ENCODE measurements around the gene ECPAS. TPM values are rescaled to one million over a fixed set of nuclear protein-coding genes. Genes with fewer than 3 reads are reported as not detected.

ECPAS gene
- total RNA-seq, 2 donors from 2014 or later = 72.7 to 115 TPM

GRCh38 chr9:111467778-111468367, 16.3 kb downstream of the ECPAS start:
- H3K36me3 ChIP-seq = no peaks in the 10 kb centered on the region
- TF ChIP-seq CTCF (IDR thresholded peaks at IDR 0.05) = no peak
- no peaks in the 10 kb centered on the region for H3K9me3 ChIP-seq
- DNase-seq (ENCODE audit: low spot score) (no peak), ATAC-seq (ENCODE audit: insufficient number of reproducible peaks, low FRiP score, low read depth) (no peak)
- no peaks in the 10 kb centered on the region for H3K27me3 ChIP-seq (replicated peaks; ENCODE audit: insufficient read depth)
- no peak overlapping the region for H3K4me3 ChIP-seq
- peak overlapping the region in 1 of 2 donors; percentile 4 for H3K27ac ChIP-seq
- H3K4me1 ChIP-seq (ENCODE audit: control insufficient read depth in 1 of 2, low read depth in 2 of 2) = peaks cover 2 to 16% of the 10 kb centered on the region in 2 donors

- Histone ChIP-seq H3K36me3 (no peaks in the 10 kb centered on the region), H3K27me3 (replicated peaks; ENCODE audit: insufficient read depth) (no peaks in the 10 kb centered on the region), H3K4me3 (no peak overlapping the region), H3K27ac (no peak overlapping the region), H3K4me1 (ENCODE audit: control insufficient read depth in 1 of 2, low read depth in 2 of 2) (peaks cover 2 to 10% of the 10 kb centered on the region in 2 donors), H3K9me3 (no peaks in the 10 kb centered on the region)
- DNase-seq (ENCODE audit: low spot score) = no peak
- TF ChIP-seq CTCF (IDR thresholded peaks at IDR 0.05) = no peak
- no peak for ATAC-seq (ENCODE audit: insufficient number of reproducible peaks, low FRiP score, low read depth)
Measured at GRCh38 chr9:111463048-111463447, 21.1 kb downstream of the ECPAS start.

- H3K27ac ChIP-seq = no peak overlapping the region
- H3K4me3 ChIP-seq = no peak overlapping the region
- DNase-seq (ENCODE audit: low spot score) (no peak), ATAC-seq (ENCODE audit: insufficient number of reproducible peaks, low FRiP score, low read depth) (no peak)
- TF ChIP-seq CTCF (IDR thresholded peaks at IDR 0.05) = no peak
- H3K4me1 ChIP-seq (ENCODE audit: control insufficient read depth in 1 of 2, low read depth in 2 of 2) = peaks cover 0 to 23% of the 10 kb centered on the region in 2 donors
- H3K9me3 ChIP-seq = no peaks in the 10 kb centered on the region
- H3K27me3 ChIP-seq (replicated peaks; ENCODE audit: insufficient read depth) = no peaks in the 10 kb centered on the region
- no peaks in the 10 kb centered on the region for H3K36me3 ChIP-seq
Measured at GRCh38 chr9:111458139-111459009, 25.8 kb downstream of the ECPAS start.

- no peak overlapping the region for H3K27ac ChIP-seq
- H3K27me3 ChIP-seq (replicated peaks; ENCODE audit: insufficient read depth) = no peaks in the 10 kb centered on the region
- peaks cover 5 to 33% of the 10 kb centered on the region in 2 donors for H3K4me1 ChIP-seq (ENCODE audit: control insufficient read depth in 1 of 2, low read depth in 2 of 2)
- TF ChIP-seq CTCF (IDR thresholded peaks at IDR 0.05) = no peak
- H3K4me3 ChIP-seq = no peak overlapping the region
- no peaks in the 10 kb centered on the region for H3K36me3 ChIP-seq
- no peaks in the 10 kb centered on the region for H3K9me3 ChIP-seq
- DNase-seq (ENCODE audit: low spot score) (no peak), ATAC-seq (ENCODE audit: insufficient number of reproducible peaks, low FRiP score, low read depth) (no peak)
Measured at GRCh38 chr9:111456529-111456928, 27.7 kb downstream of the ECPAS start.

- H3K4me3 ChIP-seq = no peak overlapping the region
- ATAC-seq (ENCODE audit: insufficient number of reproducible peaks, low FRiP score, low read depth) (no peak), DNase-seq (ENCODE audit: low spot score) (no peak)
- H3K36me3 ChIP-seq = no peaks in the 10 kb centered on the region
- H3K27me3 ChIP-seq (replicated peaks; ENCODE audit: insufficient read depth) = no peaks in the 10 kb centered on the region
- H3K27ac ChIP-seq = no peak overlapping the region
- TF ChIP-seq CTCF (IDR thresholded peaks at IDR 0.05) = no peak
- H3K4me1 ChIP-seq (ENCODE audit: control insufficient read depth in 1 of 2, low read depth in 2 of 2) = peaks cover 5 to 42% of the 10 kb centered on the region in 2 donors
- H3K9me3 ChIP-seq = no peaks in the 10 kb centered on the region
Measured at GRCh38 chr9:111455638-111456037, 28.5 kb downstream of the ECPAS start.
